Vagina (tissue), 2 donors: ENCODE data around the gene TRIM71. TPM values are rescaled to one million over a fixed set of nuclear protein-coding genes. Genes with fewer than 3 reads are reported as not detected.
"Not testable (repeated sequence)": the region's sequence is repeated elsewhere in the genome, so short reads cannot be mapped to it uniquely, and the experiment has no call there.

Experiments used
- DNase-seq, 2 donors: peaks; one replicate each; pipeline ENCODE4 v3.0.0-alpha.2; 2017; ENCODE audit errors: extremely low spot score in 2 of 2
- H3K27ac ChIP-seq: fragments of 200-600 bp; sonication (generic); one replicate; pipeline ENCODE4 v1.5.1; 2019
- H3K27me3 ChIP-seq: fragments of 200-600 bp; sonication (generic); one replicate; pipeline ENCODE4 v1.5.1; 2019
- H3K36me3 ChIP-seq, 2 donors: fragments of 200-600 bp; sonication (generic); one replicate each; pipeline ENCODE4 v1.5.1; 2017 to 2019
- H3K4me1 ChIP-seq: fragments of 200-600 bp; sonication (generic); one replicate; pipeline ENCODE4 v1.5.1; 2019
- H3K4me3 ChIP-seq, 2 donors: fragments of 200-600 bp; sonication (generic); 1 replicate in 1 of 2; 2 replicates in 1 of 2; pipeline ENCODE4 v1.5.1; 2016 to 2019
- H3K9me3 ChIP-seq: fragments of 200-600 bp; sonication (generic); one replicate; pipeline ENCODE4 v1.5.1; 2019
- POLR2A ChIP-seq, 2 donors: fragments of 450-650 bp; IDR thresholded peaks; one replicate each; pipeline ENCODE4 v1.6.1; 2017; ENCODE audit warnings: antibody characterized with exemption in 2 of 2, mild to moderate bottlenecking in 2 of 2, moderate library complexity in 2 of 2
- POLR2AphosphoS5 ChIP-seq, 2 donors: sonication (generic); formaldehyde crosslinking; IDR thresholded peaks; one replicate each; pipeline ENCODE4 v1.9.0; 2017; ENCODE audit warnings: antibody characterized with exemption in 2 of 2, mild to moderate bottlenecking in 2 of 2, low read depth in 1 of 2; ENCODE audit not compliant: insufficient read depth in 1 of 2
- intact Hi-C: fragments of 100-400 bp; cut with DNase I; formaldehyde crosslinking; loops from one replicate; pipeline ENCODE4 v1.15.1; 2023
- total RNA-seq: library from RNA; depleted of rRNA; stranded (reverse); fragments of >200 nt; gene quantifications from one replicate; pipeline ENCODE4 v1.2.3, GENCODE V29; 2016
- TF ChIP-seq, protein P1 (sequence below), 3 experiments: fragments of 450-650 bp in 2 of 3; fragments of 200-600 bp in 1 of 3; sonication (generic) in 1 of 3; IDR thresholded peaks; one replicate each; pipeline ENCODE4 v1.5.1; 2017 to 2019; ENCODE audit warnings: antibody characterized with exemption in 3 of 3, mild to moderate bottlenecking in 2 of 3, moderate library complexity in 2 of 3

The TRIM71 gene
- total RNA-seq, 1 donor from 2014 or later = not detected

DNA sequence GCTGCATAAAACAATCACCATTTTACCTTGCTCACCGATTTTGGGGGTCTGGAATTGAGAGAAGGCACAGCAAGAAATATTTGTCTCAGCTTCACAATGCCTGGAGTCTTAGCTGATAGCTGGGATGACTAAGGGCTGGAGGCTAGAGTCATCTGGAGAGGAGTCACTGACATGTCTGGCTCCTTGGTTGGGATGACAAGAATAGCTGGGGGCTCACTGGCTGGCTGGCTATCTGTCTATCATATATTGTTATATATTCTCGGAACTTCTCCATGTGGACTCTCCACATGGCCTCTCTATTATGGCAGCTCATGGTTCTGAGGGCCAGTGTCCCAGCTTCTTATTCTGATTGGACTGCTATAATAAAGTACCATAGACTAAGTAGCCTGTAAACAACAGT, 20.0 kb upstream of the TRIM71 start:
- Histone ChIP-seq H3K36me3 (no peaks in the 10 kb centered on the region), H3K27ac (no peak overlapping the region), H3K4me3 (no peak overlapping the region), H3K9me3 (no peaks in the 10 kb centered on the region), H3K27me3 (no peaks in the 10 kb centered on the region), H3K4me1 (no peaks in the 10 kb centered on the region)
- intact Hi-C loops = no loop called here
- no peak for DNase-seq
- TF ChIP-seq POLR2AphosphoS5 (IDR thresholded peaks at IDR 0.05; ENCODE audit: insufficient read depth in 1 of 2, low read depth in 1 of 2) = no peak
- TF ChIP-seq, protein P1, sequence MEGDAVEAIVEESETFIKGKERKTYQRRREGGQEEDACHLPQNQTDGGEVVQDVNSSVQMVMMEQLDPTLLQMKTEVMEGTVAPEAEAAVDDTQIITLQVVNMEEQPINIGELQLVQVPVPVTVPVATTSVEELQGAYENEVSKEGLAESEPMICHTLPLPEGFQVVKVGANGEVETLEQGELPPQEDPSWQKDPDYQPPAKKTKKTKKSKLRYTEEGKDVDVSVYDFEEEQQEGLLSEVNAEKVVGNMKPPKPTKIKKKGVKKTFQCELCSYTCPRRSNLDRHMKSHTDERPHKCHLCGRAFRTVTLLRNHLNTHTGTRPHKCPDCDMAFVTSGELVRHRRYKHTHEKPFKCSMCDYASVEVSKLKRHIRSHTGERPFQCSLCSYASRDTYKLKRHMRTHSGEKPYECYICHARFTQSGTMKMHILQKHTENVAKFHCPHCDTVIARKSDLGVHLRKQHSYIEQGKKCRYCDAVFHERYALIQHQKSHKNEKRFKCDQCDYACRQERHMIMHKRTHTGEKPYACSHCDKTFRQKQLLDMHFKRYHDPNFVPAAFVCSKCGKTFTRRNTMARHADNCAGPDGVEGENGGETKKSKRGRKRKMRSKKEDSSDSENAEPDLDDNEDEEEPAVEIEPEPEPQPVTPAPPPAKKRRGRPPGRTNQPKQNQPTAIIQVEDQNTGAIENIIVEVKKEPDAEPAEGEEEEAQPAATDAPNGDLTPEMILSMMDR (IDR thresholded peaks at IDR 0.05) = no peak
- TF ChIP-seq POLR2A (IDR thresholded peaks at IDR 0.05) = no peak

DNA sequence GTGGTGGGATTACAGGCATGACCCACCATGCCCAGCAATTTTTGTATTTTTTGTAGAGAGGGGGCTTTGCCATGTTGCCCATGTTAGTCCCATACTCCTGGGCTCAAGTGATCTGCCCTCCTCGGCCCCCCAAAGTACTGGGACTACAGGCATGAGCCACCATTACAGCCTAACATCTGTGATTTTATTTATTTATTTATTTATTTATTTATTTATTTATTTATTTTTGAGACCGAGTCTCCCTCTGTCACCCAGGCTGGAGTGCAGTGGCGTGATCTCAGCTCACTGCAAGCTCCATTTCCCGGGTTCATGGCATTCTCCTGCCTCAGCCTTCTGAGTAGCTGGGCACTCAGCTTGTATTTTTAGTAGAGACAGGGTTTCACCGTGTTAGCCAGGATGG, 16.4 kb upstream of the TRIM71 start:
- H3K27ac ChIP-seq, H3K4me3 ChIP-seq, H3K27me3 ChIP-seq, H3K9me3 ChIP-seq, H3K36me3 ChIP-seq, intact Hi-C loops, H3K4me1 ChIP-seq, DNase-seq: not testable (repeated sequence)

DNA sequence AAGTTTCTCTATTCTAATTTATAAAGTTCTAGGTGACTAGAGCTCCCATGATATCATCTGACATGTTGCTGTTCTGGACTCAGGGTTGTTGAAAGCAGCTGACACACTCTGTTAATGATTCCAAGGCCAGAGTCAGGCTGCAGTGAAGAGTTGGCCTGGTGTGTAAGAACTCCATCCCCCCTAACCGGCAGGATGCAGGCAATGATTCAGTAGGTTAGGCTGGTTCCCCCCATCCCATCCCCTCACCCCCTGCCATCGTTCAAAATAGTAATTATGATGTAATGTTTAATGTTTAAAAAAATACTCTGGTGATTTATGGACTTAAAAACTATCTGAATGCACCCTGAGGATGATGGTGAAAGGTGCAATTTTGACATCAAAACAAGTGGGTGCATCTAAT, 4.6 kb upstream of the TRIM71 start:
- no peak for DNase-seq
- H3K9me3 ChIP-seq = no peaks in the 10 kb centered on the region
- TF ChIP-seq, protein P1 (IDR thresholded peaks at IDR 0.05) = no peak
- H3K36me3 ChIP-seq = no peaks in the 10 kb centered on the region
- H3K4me1 ChIP-seq = peaks cover 17% of the 10 kb centered on the region
- no peaks in the 10 kb centered on the region for H3K27me3 ChIP-seq
- H3K27ac ChIP-seq = no peak overlapping the region
- intact Hi-C loops = no loop called here
- no peak overlapping the region for H3K4me3 ChIP-seq

DNA sequence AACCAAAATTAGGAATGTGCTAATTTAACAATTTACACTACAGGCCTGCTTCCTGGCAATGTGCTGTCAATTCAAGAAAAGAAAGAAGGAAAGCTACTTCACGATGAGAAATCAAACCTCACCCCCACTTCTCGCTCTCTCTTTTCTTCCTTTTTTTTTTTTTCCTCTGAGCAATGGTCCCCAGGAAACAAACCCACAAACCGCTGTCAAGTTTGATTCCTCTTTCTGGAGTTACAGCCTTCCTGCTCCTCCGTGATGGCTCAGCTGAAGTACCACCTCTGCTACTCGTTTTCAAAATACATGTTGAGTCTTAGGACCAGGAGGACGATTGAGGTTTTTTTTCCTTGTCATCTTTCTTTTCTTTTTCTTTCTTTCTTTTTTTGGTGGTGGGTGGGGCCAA, 3.4 kb upstream of the TRIM71 start:
- no peak for DNase-seq
- intact Hi-C loops = no loop called here
- Histone ChIP-seq H3K4me1 (peaks cover 17% of the 10 kb centered on the region), H3K27me3 (peaks cover 5% of the 10 kb centered on the region), H3K36me3 (no peaks in the 10 kb centered on the region), H3K9me3 (no peaks in the 10 kb centered on the region), H3K4me3 (no peak overlapping the region), H3K27ac (no peak overlapping the region)
- TF ChIP-seq POLR2A (IDR thresholded peaks at IDR 0.05) = no peak
- TF ChIP-seq, protein P1 (IDR thresholded peaks at IDR 0.05) = no peak
- TF ChIP-seq POLR2AphosphoS5 (IDR thresholded peaks at IDR 0.05; ENCODE audit: insufficient read depth in 1 of 2, low read depth in 1 of 2) = no peak

DNA sequence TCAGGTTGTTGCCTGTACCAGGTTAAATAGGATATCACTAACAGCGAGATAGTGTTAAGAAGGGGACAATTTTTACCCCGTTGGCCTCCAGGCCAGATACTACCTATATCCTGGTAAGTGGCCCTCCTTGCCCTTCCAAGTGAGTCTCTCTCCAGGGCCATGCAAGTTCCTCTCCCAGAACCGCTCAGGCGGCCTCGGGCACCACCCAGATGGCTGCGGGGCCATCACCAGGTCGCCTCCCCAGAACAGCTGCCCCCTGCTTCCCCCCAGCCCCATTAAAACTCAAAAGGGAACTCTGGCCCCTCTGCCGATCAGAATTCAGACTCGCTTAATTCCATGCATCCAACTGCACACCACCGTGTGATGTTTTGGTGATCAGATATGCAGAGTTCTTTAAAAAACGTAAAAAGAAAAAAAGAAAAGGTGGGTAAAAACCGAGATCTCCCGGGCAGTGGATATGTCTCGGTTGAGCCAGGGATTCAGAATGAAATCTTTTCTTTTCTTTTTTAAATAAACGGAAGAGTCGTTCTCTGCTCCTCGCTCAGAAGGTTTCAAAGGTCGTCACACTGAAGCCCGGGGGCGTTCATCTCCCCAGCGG, 1.9 kb upstream of the TRIM71 start:
- no peak for TF ChIP-seq POLR2AphosphoS5 (IDR thresholded peaks at IDR 0.05; ENCODE audit: insufficient read depth in 1 of 2, low read depth in 1 of 2)
- no peak for TF ChIP-seq POLR2A (IDR thresholded peaks at IDR 0.05)
- TF ChIP-seq, protein P1 (IDR thresholded peaks at IDR 0.05) = no peak
- Histone ChIP-seq H3K4me3 (no peak overlapping the region), H3K9me3 (no peaks in the 10 kb centered on the region), H3K27ac (no peak overlapping the region), H3K4me1 (peaks cover 17% of the 10 kb centered on the region), H3K36me3 (no peaks in the 10 kb centered on the region), H3K27me3 (peaks cover 12% of the 10 kb centered on the region)
- intact Hi-C loops = no loop called here
- no peak for DNase-seq
